Anterior cingulate cortex (tissue), 58 donors: ENCODE results near the gene MAGI1.
A peak's percentile ranks its signal among the peaks of the same experiment; 100 is the strongest.

Experiments used
- DNase-seq, 58 donors: peaks; one replicate each; lab custom pipeline; 2025; lab: John Stamatoyannopoulos, UW

The MAGI1 gene

GRCh38 chr3:65371053-65371452 is 667.7 kb downstream of the MAGI1 start:
- DNase-seq = no peak

- no peak for DNase-seq
Measured at GRCh38 chr3:65368866-65369265, 669.9 kb downstream of the MAGI1 start.

GRCh38 chr3:65362688-65363087 is 676.0 kb downstream of the MAGI1 start:
- DNase-seq = no peak

GRCh38 chr3:65361448-65361847 is 677.3 kb downstream of the MAGI1 start:
- no peak for DNase-seq

DNA sequence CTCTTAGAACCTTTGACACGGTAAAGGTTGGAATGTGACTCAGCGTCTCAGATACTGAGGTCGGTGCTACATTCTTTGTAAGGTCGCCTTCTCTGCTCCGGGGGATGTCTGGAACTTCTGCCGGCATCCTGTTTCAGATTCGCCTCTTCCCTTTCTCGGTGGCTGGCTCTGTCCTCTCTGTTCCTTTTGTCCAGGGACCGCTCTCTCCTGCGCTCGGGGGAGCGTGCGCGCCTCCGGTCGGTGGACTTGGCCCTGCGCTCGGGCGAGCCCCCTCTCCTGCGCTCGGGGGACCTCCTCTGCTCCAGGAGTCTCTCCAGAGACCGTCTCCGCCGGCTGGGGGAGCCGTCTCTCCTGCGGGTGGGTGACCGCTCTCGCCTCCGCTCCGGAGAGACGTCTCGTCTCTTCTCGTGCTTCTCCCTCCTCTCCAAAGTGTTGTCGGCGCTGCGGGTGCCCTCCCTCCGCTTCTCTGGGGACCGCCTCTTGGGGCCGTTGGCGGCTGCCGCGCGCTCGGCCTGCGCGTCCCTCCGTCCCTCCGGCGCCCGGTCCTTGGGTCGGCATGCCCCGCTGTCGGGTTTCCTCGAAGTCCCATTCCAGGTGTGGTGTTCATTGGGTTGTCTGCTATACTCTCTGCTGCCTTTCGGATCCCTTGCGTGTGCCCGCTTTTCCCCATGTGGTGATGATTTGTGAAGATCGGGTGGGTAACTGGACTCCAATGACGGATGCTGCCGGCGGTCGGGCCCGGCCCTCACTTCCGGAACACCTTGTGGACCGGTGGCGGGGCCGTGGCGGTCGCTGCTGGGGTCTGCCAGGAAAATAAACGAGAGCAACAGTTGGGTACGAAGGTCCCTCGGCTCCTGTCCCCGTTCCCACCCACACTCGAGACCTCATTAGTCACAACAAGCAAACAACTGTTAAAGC is 682.1 kb downstream of the MAGI1 start:
- DNase-seq = no peak

DNA sequence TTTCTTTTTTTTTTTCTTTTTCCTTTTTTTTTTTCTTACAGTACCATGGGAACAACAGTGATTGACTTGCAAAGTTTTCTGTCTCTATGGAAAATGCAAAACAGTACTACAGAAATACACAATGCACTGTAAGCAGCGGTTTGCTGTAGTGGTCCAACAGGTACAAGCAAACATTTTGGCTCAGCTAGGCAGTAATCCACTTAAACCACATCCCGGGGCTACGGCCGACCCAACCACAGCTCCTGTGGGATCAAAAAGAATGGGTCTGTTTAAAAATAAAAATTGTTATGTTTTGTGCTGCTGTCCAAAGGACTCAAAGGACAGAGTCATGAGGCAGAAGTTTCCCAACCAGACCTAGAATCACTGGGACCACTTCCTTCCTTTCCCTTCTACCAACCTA is 683.8 kb downstream of the MAGI1 start:
- DNase-seq = no peak

DNA sequence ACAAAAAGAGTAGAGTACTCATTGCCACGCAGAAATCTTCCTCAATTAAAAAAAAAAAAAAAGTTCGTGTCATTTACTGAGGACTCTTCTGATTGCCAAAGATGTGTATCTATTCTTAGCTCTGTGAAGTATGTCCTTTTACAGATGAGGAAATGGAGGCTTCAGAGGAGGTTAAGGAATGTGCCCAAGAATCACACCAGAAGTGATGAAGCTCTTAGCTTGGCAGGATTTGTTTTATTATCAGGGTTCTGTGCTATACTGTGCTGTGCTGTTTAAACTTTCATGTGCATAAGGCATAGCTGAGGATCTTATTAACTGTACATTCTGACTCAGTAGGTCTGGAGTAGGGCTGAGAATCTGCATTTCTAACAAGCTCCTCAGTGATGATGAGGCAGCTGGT is 685.8 kb downstream of the MAGI1 start:
- DNase-seq = no peak

DNA sequence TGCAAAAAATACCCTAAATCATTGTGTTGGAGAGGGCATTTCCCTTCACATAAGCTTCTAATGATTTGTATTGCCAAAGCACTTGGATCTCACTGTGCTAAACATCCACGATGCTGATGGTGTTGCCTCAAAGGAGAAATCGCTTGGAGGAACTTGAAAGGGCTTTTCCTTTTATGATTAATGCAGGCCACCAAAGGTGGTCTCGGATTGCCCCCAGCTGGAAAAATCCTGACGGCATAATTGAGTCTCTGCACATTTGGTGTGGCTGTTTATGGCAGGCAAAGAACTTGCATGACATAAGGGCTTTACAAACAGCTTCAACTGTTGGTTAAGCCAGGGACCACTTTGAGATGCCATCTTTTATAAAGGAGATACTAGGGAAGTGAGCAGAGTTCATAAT is 687.0 kb downstream of the MAGI1 start:
- DNase-seq = no peak

DNA sequence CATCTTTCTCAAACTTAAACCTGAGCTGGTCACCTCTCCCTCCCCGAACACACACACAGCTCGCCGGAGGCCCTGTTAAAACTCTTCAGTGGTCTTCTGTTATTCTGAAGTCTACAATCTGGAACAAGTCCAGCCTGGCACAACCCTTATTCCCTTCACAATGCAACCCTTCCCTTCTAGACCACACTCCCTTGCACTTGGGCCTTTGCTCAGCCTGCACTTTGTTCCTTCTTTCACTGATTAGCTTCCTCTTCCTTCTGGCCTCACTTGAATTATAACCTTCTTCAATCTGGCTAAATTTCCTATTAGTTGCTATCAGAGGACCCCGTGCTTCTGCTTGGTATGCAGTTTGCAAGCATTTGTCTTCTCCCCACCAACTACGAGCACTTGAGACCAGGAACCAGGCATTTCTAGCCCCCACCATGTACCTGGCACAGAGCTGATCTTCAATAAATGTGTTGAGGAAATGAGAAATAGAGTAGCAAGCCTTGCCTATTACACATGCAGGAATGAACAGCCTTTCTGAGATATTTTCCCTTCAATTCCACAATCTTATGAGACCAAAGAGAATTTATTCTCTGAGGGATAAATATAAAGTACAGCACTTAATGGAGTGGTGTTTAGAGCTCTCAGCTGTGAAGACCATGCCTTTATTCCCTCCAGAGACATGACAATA is 687.8 kb downstream of the MAGI1 start:
- DNase-seq = no peak

- peak in 1 of 58 donors; percentile 5 for DNase-seq
Measured at GRCh38 chr3:65348398-65348995, 690.2 kb downstream of the MAGI1 start.

GRCh38 chr3:65347166-65347565 is 691.6 kb downstream of the MAGI1 start:
- no peak for DNase-seq

- no peak for DNase-seq
Measured at GRCh38 chr3:65344846-65345245, 693.9 kb downstream of the MAGI1 start.

DNA sequence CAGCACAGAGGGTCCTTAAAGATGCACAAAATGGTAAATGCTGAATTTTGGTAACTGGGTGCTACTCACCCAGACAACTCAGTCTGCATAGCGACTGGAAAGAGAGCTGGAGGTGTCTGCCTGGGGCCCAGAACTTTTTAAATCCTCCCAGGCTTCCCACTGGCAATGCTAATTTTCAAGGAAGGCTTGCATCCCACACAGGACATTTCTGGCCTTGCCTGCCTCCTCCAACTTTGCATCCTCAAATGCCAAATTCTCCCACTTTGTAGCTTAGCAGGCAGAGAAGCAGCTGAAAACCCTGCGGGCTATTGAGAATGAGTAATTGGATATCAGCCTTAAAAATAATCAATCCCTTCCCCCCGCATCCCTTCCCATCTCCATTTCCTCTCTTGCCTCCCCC is 694.3 kb downstream of the MAGI1 start:
- DNase-seq = peak in 7 of 58 donors; percentile 6 to 56 (median 14)

GRCh38 chr3:65343736-65344135 is 695.0 kb downstream of the MAGI1 start:
- no peak for DNase-seq

DNA sequence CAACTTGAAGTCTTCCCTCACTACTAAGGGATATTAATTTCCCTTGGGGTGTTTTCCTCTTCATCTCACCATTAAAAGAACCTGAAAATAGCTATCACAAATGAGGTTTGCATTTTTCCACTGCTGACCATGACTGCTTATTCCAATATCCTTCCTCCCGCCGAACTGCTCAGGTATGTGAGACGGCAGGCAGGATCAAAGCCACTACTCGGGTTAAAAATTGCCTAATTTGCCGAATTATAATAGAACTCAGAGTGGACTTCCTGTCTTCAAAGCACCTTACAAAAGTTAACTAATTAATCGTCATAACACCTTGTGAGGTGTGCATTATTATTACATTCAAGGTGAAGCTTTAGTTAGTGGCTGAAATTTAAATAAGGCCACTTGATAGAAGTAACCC is 695.7 kb downstream of the MAGI1 start:
- no peak for DNase-seq

DNA sequence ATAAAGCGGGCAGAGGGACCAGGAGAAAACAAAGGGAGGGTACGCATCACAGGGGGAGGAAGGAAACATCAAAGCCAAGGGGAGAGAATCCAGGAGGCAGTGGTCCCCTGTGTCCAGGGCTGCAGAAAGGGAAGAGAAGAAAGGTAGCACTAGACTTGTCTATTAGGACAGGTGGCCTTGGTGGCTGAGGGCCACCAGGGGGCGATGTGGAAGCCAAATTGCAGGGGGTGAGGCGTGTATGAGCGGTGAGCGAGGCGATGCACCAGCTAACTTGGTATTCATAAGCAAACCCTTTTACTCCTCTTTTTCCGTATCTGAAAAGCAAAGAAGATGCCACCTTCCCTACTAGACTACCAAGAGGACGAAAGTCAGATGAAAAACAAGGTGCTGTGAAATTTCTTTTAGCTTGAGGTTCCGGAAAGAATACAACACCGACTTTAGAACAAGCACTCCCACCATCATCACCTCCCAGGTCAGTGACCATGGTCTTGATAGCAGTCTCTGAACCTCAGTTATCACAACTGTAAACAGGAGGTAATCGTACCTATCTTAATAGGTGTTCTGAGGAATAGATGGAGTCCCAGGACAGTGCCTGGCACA is 696.5 kb downstream of the MAGI1 start:
- peak in 6 of 58 donors; percentile 0 to 11 (median 6) for DNase-seq

DNA sequence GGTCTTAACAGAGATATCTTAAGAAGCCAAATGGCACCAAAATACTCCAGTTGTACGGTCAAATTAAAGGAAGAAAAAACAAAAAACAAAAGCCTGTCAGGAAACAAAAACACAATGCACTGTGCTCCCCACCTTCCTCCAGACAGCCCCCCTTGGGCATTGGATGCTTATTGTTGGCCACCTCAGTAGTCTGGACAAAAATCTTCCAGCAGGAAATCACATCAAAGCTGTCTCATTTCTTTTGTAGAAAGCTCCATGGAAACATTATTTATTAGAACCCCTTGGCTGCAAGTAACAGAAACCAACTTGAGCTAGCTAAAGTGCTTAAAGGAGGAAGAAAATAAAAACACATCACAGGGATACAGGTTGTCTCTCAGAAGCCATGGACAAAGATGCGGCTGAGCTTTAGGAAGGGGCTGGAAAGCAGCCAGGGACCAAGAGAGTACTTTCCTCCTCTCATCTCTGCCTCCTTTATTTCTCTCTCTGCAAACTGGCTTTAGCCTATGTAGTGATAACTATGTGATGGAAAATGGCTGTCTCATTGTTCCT is 699.5 kb downstream of the MAGI1 start:
- DNase-seq = no peak

- no peak for DNase-seq
Measured at GRCh38 chr3:65338571-65338970, 700.1 kb downstream of the MAGI1 start.

DNA sequence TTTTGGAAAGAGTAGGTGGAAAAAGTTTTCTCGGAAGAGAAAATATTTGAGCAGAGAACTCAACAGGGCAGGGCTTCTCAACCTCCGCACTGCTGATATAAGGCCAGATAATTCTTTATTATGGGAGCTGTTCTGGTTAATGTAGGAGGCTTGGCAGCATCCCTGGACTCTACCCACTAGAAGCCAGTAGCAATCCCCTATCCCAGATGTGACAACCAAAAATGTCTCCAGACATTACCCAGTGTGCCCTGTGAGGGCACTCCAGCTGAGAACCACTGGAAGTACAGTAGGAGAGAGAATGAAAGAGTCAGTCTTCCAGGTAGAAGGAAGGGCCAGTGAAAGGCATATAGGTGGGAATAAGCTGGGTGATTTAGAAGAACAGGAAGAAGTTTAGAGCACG is 703.1 kb downstream of the MAGI1 start:
- no peak for DNase-seq

- DNase-seq = peak in 17 of 58 donors; percentile 6 to 45 (median 16)
Measured at GRCh38 chr3:65334045-65334665, 704.6 kb downstream of the MAGI1 start.
